A549 (cell line): ENCODE measurements around the gene TXNRD1.

Source experiments
- CHD2 ChIP-seq: fragments of 150-350 bp; IDR thresholded peaks from 2 replicates; pipeline ENCODE4 v1.6.1; 2014; ENCODE audit warnings: low read length; ENCODE audit not compliant: partially characterized antibody
- HDAC2 ChIP-seq: fragments of 200-600 bp; sonication (generic); IDR thresholded peaks from 2 replicates; pipeline ENCODE4 v1.6.1; 2016
- JUN ChIP-seq, 2 experiments: fragments of >200 bp; sonication (Bioruptor Twin); formaldehyde crosslinking; IDR thresholded peaks; 2 replicates in 1 of 2; 3 replicates in 1 of 2; pipeline ENCODE4 v1.6.1; 2016 to 2017
- KDM1A ChIP-seq: fragments of 200-600 bp; sonication (generic); IDR thresholded peaks from 2 replicates; pipeline ENCODE4 v1.6.1; 2016; ENCODE audit warnings: low read depth, mild to moderate bottlenecking
- SREBF2 ChIP-seq: fragments of 450-650 bp; IDR thresholded peaks from 2 replicates; pipeline ENCODE4 v1.6.1; 2014; ENCODE audit warnings: mild to moderate bottlenecking, moderate library complexity
- TF ChIP-seq, protein P1 (sequence below): fragments of >200 bp; sonication (Bioruptor Twin); formaldehyde crosslinking; IDR thresholded peaks from 3 replicates; pipeline ENCODE4 v1.5.1; 2016
- TF ChIP-seq, protein P2 (sequence below): IDR thresholded peaks from 2 replicates; pipeline ENCODE4 v1.6.1; 2012

DNA sequence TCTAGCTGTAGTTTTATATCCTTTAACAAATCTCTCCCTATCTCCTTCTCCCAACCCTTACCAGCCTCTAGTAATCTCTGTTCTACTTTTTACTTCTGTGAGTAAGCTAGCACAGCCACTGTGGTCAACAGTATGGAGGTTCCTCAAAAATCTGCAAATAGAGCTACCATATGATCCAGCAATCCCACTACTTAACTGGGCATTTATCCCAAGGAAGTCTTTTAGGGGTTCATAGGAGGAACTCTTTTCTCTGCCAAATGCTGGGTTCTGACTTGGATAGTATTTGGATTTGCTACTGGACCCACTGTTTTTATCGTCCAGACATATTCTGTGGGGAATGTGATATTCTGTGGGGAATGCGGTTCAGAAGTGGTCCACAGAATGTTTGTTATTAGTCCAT is 129.1 kb downstream of the TXNRD1 start:
- TF ChIP-seq JUN (IDR thresholded peaks at IDR 0.05) (no peak), HDAC2 (no peak), SREBF2 (no peak), KDM1A (no peak), CHD2 (no peak)
- TF ChIP-seq, protein P1, sequence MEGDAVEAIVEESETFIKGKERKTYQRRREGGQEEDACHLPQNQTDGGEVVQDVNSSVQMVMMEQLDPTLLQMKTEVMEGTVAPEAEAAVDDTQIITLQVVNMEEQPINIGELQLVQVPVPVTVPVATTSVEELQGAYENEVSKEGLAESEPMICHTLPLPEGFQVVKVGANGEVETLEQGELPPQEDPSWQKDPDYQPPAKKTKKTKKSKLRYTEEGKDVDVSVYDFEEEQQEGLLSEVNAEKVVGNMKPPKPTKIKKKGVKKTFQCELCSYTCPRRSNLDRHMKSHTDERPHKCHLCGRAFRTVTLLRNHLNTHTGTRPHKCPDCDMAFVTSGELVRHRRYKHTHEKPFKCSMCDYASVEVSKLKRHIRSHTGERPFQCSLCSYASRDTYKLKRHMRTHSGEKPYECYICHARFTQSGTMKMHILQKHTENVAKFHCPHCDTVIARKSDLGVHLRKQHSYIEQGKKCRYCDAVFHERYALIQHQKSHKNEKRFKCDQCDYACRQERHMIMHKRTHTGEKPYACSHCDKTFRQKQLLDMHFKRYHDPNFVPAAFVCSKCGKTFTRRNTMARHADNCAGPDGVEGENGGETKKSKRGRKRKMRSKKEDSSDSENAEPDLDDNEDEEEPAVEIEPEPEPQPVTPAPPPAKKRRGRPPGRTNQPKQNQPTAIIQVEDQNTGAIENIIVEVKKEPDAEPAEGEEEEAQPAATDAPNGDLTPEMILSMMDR = no peak
- TF ChIP-seq, protein P2, sequence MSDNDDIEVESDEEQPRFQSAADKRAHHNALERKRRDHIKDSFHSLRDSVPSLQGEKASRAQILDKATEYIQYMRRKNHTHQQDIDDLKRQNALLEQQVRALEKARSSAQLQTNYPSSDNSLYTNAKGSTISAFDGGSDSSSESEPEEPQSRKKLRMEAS = no peak
